Activated CD4-positive, alpha-beta T cell treated with anti-CD3 and anti-CD28 coated beads, Interleukin-2, amount 50 U/mL, for 24 hours (primary cell): ENCODE results near the gene SPECC1.

Source experiments
- DNase-seq, 2 donors: peaks; one replicate each; pipeline ENCODE4 v3.0.0-alpha.2; 2020; ENCODE audit warnings: low read depth in 1 of 2, low spot score in 1 of 2

The SPECC1 gene

DNA sequence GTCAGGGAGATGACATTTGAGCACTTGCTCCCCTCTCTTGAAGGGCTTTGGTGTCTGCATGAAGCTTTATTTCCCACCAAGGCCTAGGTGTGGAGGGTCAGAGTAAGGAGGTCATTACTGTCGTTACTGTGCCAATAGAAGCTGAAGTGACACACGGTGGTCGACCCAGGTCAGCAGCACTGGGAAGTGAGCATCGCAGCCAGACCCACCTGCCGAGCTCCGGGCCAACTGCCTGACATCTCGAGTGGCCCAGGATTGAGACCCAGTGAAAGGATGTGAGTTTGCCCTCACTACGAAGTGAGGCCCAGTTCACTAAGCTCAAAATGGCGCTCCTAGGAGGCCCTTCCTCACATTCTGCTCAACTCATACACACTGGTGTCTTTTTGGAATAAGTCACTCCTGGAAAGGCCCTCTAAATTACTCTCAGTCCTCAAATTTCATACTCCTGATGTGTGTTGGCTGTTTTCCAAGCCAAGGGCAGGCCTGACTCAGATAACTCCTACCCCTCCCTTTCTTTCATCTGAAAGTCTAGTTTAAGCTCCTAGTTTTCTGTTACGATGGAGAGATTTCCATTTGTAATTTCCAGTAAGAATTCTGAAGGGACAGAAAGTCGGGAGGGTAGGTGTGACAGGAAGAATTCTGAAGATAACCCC lies 257.8 kb downstream of the SPECC1 start:
- DNase-seq, result no peak

DNA sequence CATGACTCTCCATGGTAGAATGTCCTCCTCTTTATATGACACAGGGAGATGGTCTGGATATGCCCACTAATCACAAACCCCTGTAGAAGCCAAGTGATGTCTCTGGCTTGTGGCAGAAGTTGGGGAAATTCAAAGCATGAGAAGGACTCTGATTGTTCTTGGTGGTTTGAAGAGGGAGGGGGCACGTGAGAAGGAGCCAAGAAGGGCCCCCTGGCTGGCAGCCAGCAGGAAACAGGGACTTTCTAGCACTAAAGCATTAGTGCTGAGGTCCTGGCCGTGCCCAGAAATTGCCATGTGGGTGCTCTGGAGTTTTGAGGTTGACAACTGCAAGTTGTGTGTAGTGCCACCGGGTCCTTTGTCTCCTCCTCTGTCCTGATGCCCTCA lies 258.3 kb downstream of the SPECC1 start:
- DNase-seq, result no peak

DNA sequence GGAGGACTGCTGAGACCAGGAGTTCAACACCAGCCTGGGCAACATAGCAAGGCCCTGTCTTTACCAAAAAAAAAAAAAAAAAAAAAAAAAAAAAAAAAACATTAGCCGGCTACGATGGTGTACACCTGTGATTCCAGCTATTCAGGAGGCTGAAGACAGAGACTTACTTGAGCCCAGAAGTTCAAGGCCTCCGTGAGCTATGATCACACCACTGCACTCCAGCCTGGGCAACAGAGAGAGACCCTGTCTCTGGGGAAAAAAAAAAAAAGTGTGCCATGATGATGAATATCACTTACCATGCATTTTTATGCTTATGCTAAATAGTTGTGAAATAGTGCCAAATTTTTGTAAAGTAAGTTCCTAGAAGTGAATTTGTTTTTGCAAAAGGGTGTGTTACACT lies 261.2 kb downstream of the SPECC1 start:
- no peak for DNase-seq

DNA sequence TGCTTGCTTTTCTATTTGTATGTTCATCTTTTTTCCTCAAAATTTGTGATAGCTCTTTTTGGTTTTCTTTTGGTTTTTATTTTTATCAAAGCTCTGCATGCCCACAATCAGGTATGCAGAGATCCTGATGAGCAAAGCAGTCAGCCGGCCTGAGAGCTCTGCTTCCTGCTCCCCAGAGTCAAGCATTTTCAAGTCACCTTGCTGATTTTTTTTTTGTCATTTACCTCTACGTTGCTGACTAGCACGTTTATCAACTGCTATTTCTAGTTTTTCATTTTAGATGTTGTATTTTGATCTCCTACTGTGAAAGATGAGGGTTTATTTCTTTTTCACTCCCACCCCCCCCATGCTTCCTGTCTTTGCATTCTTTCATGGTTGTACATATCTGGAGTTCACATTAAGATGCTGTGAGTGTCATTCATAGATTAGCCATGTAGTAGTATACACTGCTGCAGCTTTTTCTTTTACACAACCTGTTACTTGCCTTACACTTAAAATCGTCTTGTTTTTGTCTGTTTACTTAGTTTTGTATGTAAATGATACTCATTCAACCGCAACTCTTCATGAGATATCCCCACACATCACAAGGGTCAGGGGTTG lies 262.0 kb downstream of the SPECC1 start:
- no peak for DNase-seq

DNA sequence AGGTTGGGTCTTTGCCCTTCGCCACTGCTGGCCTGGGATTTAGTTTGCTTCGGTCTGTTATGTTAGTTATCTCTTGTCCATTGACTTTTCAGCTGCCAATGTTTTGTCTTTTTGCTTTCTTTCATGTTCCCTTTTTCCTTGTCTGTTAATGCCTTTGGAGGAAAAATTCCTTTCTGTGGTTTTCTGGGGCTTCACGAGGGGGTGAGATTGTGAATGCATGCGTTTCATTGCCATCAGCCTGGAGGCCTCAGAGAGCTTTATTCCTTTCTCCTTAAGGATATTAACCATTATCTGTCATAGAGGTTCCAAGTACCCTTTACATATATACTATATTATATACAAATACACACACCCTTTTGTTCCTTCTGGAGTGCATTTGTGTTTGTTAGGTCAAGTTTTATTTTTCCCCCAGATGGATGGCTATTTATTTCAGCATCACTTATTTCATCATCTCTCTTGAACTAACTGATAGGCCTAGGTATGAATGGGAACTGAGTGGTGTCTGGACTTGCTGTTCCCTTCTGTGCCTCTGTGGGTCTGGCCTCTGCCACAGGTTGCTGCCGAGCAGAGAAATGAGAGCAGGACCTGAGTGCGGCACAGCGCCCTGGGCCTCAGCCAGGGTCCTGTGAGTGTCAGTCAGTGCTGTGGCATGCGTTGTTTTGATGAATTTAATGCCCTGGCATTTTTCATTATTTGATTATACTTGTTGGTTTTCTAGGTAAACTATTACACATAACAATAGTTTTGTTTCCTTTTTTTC lies 264.8 kb downstream of the SPECC1 start:
- DNase-seq, result no peak

DNA sequence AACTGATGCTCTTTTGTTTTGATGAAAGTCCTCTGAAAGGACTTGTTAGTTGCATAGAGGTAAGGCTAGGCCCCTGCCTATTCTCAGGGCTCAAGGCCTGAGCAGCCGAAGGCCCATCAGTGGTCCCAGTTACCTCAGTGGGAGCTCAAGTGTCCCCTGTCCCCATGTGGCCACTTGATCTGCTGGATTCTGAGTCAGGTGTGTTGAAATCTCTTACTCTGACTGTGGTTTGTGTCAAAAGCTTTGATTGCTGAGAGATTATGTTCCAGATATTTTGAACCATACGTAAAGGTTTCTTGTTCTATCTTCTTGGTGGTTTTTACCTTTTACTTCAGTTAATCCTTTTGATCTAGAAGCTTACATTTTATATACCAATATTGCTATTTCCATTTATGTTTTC lies 266.5 kb downstream of the SPECC1 start:
- DNase-seq, result no peak

DNA sequence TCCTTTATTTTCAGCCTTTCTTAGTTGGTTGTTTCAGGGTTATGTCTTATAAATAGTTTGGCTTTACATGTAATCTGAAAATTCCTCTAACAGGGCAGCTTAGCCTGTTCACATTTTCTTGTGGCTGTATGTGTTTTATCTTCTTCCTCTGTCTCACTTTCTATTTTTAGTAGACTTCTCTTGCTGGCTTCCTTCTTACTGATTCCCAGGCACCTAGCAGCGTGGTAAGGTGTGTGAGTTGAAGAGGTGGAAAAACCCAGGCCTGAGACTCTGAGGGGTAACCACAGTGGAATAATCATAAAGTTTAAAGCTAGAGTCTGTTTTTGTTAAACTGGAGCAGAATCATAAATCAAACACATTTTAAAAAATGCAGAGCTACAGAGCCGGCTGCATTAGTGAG lies 267.3 kb downstream of the SPECC1 start:
- DNase-seq, result no peak

DNA sequence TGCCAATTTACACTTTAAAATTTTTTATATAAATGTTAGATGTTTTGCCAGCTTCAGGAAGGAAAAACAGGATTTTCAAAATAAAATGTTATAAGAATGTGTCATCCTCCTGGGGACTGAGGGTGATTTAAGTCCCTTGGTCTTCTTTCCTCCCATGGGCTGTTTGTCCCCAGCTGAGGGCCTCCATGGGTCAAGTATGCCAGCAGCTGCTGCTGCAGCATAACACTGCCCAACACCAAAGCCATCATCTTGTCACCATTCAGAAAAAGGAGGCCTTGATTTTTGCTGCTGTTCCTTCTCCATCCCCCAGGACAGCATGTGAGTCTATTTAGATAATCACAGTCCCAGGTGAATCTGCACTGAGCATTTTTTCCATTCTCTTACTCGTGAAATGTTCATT lies 269.6 kb downstream of the SPECC1 start:
- no peak for DNase-seq

DNA sequence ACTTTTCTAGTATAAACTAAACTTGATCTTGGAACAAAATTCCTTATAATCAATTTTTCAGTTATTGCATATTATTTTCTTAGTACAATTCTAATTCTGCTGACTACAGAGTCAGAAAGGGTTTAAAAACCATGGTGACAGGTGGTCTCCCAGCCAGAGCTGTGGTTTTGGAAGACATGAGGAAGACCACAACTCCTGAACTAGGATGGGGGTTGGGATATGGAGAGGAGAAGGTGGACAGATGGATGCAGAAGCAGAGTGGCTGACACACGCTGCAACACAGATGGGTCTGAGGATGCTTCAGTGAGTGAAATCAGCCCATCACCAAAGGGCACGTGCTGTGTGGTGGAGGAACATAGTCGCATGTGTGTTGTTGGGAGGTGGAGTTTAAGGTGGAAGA lies 270.5 kb downstream of the SPECC1 start:
- no peak for DNase-seq

DNA sequence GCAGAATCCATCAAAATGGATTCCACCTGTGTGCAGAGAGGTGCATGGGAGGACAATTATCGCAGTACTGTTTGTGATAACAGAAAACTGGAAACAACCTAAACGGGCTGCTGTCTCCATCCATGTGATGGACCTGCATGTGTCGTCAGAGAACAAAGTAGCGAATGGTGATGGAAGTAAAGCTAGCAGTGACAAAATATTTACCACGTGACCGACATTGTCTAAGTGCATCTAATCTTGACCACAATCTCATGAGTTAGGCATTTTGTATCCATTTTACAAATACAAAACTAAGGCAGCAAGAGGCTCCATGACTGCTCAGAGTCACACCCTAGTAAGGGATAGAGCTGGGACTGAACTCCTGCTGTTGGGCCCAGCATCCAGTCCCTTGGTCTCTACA lies 270.9 kb downstream of the SPECC1 start:
- no peak for DNase-seq

DNA sequence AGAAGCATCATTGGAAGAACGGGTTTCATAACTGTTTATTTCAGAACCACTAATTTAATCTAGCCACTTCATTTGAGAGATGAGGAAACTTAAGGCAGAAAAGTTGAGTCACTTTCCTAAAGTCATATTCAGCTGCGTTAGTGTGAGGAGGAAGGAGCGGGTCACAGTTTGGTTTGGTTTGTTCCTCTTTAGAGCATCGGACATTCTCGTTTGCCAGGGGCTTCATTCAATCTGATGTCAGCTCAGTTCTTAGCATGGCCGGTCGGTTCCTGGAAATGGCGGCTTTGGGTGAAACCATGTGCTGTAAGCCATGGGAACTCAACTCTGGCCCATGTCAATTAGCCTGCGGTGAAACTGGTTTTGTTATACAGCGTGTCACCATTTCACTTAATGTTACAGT lies 271.7 kb downstream of the SPECC1 start:
- no peak for DNase-seq

DNA sequence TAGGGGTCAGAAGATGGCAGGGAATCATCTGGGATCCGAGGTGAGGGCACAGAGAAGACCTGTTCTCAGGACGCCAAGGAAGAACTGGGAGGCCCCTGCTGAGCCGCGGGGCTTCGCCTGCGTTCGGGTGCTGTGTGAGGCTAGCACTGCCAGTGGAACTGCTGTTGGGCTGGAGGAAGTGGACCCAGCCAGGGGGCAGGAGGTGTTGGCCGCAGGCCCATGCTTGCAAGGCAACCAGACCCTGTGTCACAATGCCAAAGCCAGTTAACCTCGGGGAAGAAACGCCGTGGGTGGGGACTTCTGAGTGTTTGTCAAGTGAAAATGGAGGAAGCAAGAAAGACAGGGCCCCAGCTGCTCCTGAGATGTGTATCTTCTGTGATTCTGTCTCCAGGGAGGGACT lies 272.7 kb downstream of the SPECC1 start:
- no peak for DNase-seq

DNA sequence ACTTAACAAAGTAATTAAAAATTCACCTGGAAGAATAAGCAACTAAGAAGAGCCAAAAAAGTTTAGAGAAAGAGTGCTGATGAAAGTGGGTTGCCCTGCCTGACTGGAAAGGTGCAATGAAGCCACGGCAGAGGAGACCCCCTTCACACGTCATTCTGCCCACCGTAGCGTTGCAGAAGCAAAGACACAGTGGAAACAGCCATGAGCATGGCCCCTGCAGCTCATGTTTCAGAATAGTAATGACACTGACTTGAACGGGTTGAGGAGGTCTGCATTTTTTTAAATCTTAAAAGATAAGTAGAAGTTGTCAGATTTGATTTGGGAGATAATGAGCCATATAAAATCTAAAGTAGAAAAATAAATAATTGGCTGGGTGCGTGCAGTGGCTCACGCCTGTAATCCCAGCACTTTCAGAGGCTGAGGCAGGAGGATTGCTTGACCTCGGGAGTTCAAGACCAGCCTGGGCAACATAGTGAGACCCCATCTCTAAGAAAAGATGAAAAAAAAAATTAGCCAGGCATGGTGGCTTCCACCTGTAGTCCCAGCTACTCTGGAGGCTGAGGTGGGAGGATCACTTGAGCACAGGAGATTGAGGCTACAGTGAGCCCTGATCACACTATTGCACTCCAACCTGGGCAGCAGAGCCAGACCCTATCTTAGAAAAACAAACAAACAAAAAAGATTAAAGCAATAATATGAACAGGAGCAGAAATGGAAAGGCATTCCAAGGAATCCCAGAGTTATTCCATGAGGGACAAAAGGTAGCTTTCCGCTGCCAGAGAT lies 273.6 kb downstream of the SPECC1 start:
- DNase-seq, result no peak

DNA sequence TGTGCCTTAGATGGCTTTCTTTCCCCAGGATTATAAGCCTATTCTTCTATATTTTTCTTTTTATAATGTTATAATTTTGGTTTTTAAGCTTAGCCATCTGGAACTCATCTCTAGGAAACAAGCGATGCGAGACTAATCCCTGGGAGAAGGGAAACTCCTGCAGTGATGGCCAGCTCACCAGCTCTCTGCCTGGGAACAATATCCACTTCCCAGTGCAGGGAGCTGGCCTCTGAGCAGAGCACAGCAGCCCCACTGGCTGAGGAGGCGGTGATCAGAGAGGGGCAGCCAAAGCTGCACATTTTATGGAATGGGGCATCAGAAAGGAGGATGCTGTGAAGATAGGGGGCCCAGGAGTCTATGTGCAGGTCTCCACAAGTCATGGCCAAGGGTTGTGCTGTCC lies 274.9 kb downstream of the SPECC1 start:
- DNase-seq, result no peak

DNA sequence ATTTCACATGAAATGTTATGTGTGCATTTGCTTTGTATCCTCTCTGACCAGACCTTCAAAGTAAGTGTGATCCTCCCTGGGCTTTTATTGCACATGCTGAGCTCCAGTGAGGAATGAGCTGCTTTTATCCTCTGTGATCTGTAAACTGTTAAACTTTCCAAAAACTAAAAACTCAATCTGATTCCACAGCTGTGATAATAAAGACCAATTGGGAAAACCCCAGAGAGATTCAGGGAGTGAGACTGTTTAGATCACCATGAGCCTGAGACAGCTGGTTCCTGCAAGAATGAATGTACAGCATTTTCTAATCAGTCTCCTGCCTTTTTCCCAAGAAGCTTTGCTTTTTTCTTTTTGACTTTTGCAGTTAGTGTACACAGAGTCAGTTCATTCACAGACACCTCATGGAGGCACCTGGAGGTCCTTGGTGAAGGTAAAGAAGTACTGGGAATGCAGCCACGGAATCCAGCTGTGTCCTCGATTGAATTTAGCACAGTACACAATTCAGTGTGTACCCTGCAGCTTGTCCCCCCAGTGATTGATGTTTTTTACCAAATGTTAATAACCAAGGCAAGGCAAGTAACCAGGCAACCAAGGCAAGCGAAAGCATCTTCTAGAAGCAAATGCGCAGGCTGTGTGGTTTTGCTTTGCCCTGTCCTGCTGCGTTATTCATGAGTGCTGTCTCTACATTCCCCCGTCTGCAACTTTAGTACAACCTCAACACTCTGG lies 275.6 kb downstream of the SPECC1 start:
- DNase-seq, result no peak

DNA sequence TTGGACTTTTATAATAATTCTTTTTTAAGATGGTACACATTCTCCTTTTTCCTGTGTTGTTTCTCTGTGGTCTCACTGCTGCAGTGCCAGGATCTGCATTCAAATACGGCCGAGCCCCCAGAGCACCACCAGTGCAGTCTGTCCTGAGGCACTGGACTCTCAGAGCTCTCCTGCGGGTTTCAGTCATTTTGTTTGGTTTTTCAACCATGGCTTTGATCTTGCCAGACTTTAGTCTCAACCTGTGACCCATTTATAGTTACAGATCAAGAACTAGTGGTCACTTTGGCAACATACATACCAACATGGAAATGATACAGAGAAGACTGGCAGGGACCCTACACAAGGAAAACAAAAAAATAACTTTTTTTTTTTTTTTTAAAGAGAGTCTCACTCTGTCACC lies 280.8 kb downstream of the SPECC1 start:
- DNase-seq, result no peak

DNA sequence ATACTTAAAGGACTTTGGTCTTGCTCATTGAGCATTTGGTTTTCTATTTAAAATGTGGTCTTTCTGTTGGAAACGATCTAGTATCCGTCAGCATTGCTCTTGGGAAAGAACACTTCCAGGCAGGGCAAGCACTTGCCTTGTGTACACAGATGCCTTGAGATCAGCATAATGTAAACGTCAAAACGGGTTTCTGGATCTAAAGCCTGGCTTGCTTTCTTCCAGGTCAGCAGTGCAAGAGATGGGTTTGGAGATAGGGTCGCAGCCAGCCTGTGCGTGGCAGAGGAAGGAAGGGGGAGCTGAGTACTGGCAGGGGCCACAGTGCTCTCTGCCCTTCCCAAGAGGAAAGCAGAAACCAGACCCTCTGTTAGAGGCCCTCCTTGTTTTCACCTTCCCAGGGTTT lies 282.7 kb downstream of the SPECC1 start:
- DNase-seq, result no peak

DNA sequence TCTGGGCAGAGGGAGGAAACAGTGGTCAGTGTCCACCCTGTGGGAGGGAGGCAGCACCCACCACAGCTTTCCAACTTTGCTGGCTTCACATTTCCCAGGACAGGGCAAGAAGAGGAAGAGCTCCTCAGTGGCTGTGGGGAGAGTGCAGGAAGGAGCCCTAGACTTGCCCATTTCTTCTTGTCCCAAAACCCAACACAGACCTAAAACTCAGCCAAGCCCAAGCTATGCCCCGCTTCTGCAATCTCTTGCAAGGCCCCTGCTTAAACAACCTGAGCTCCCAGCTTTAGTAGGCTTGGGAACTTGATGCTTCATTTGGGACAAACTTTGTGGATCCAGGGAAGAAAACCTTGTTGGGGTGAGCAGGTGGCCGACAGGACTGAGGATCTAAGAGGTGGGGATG lies 284.3 kb downstream of the SPECC1 start:
- DNase-seq, result no peak

DNA sequence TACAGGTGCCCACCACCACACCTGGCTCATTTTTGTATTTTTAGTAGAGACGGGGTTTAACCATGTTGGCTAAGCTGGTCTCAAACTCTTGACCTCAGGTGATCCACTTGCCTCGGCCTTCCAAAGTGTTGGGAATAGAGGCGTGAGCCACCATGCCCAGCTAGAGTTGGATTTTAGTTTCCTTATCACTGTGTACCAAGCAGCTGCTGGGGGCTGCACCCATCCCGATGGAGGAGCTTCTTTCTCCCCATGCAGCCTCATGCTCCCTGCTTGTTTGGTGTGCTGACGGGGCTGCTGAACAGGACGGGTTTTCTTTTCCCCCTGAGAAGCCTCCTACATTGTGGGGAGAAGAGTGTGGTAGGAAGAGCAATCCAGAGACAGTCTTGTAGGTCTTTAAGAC lies 285.0 kb downstream of the SPECC1 start:
- no peak for DNase-seq

DNA sequence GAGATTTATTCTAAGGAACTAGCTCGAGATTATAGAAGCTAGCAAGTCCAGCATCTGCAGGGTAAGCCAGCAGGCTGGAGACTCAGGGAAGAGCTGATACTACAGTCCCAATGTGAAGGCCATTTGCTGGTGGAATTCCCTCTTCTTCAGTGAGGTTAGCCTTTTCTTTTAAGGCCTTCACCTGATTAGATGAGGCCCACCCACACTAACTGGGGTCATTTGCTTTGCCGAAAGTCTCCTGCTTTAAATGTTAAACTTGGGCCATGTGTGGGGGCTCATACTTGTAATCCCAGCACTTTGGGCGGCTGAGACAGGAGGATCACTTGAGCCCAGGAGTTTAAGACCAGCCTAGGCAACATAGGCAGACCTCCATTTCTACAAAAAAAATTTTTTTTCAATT lies 289.9 kb downstream of the SPECC1 start:
- no peak for DNase-seq

DNA sequence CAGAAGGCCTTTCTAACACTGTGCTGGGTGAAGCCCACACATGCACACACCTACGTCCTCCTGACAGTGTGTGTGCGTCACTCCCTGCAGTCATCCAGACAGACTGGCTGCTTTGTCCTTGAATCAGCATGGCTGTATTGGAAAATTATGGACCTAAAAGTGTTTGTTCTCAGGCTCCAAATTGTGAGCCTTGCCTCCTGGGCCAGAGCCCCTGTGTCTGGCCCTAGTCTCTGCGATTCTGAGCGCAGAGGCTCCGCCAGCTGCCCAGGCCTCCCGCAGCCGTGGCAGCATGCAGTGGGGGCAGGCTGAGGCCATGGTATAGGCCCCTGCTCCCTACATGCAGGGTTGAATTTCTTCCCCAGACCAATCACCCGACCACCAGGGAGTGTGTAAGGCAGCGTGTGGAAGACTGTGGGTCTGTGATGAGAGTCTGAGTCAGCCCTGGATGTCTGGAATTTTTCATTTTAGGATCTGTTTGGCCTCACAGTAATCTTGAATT lies 291.3 kb downstream of the SPECC1 start:
- no peak for DNase-seq
